K562 (cell line): ENCODE data around the gene MED15. TPM values are rescaled to one million over a fixed set of nuclear protein-coding genes. Genes with fewer than 3 reads are reported as not detected.
A peak's percentile ranks its signal among the peaks of the same experiment; 100 is the strongest.

Experiments used
- ATAC-seq: fragments of 200-7000 bp; cut with Tn5 transposase; 3 replicates; pipeline ENCODE4 v1.9.1; 2020; ENCODE audit warnings: moderate library complexity
- BruUV-seq: library from RNA; stranded (reverse); fragments of 400-500 nt; replicated peaks from 2 replicates; lab custom pipeline; 2021; lab: Mats Ljungman, UMichigan
- CTCF ChIA-PET: fragments of 300-600 bp; formaldehyde crosslinking; extraction: SDS; loops from one replicate; lab custom pipeline; 2021; ENCODE audit warnings: low intra/inter-chr PET ratio; lab: Yijun Ruan, JAX
- POLR2A ChIA-PET: fragments of 300-600, 350-650 bp; sonication (Branson Sonifier 250); formaldehyde crosslinking; extraction: SDS; loops from one replicate; lab custom pipeline; 2021; ENCODE audit warnings: antibody characterized with exemption, inconsistent platforms; lab: Yijun Ruan, JAX
- DNase-seq, 4 experiments: peaks; one replicate each; pipeline versions ENCODE4 v3.0.0 to v3.0.0-alpha.2; 2011 to 2018; ENCODE audit warnings: low spot score in 3 of 4, mixed read lengths in 3 of 4; ENCODE audit errors: extremely low read depth in 1 of 4
- FAIRE-seq: peaks from 2 replicates; lab custom pipeline; 2011; peaks lifted over from hg19 to GRCh38; lab: Jason Lieb, UNC
- H2AFZ ChIP-seq: 2 replicates; pipeline ENCODE4 v1.6.0; 2011; ENCODE audit warnings: low read depth, low read length, control low read depth, inconsistent platforms
- H3K27ac ChIP-seq: fragments of 200-600 bp; 3 replicates; pipeline ENCODE4 v1.8.0; 2011; ENCODE audit warnings: low read depth, mild to moderate bottlenecking, control low read depth, inconsistent platforms, low read length, moderate library complexity, mixed read lengths; ENCODE audit errors: extremely low read depth
- H3K27me3 ChIP-seq, 2 experiments: fragments of 300-600 bp in 1 of 2; 2 replicates in 1 of 2; 3 replicates in 1 of 2; pipeline versions ENCODE4 v1.6.0 to v1.8.0; 2011; ENCODE audit warnings: inconsistent platforms in 2 of 2, low read length in 2 of 2, mild to moderate bottlenecking in 1 of 2, mixed read lengths in 1 of 2, moderate library complexity in 1 of 2; ENCODE audit not compliant: control insufficient read depth in 2 of 2, insufficient read depth in 2 of 2
- H3K36me3 ChIP-seq: fragments of 300-600 bp; 3 replicates; pipeline ENCODE4 v1.8.0; 2011; ENCODE audit warnings: mild to moderate bottlenecking, low read length, inconsistent platforms; ENCODE audit not compliant: control insufficient read depth, insufficient read depth
- H3K4me1 ChIP-seq, 2 experiments: fragments of 200-600 bp in 1 of 2; replicated peaks in 1 of 2; 2 replicates in 1 of 2; 3 replicates in 1 of 2; pipeline versions ENCODE4 v1.5.1 to v1.8.0; 2011; ENCODE audit warnings: inconsistent platforms in 2 of 2, low read length in 2 of 2, mild to moderate bottlenecking in 1 of 2, mixed read lengths in 1 of 2, moderate library complexity in 1 of 2; ENCODE audit not compliant: control insufficient read depth in 2 of 2, insufficient read depth in 2 of 2
- H3K4me2 ChIP-seq: 2 replicates; pipeline ENCODE4 v1.6.1; 2011; ENCODE audit warnings: low read length, control low read depth, inconsistent platforms, mixed read lengths; ENCODE audit not compliant: insufficient read depth
- H3K4me3 ChIP-seq: fragments of 200-600 bp; sonication (generic), shearing (Covaris generic); 2 replicates; pipeline ENCODE4 v1.5.1; 2016; ENCODE audit warnings: control low read depth, inconsistent platforms
- H3K79me2 ChIP-seq: fragments of 200-600 bp; 3 replicates; pipeline ENCODE4 v1.8.0; 2011; ENCODE audit warnings: low read length, inconsistent platforms; ENCODE audit not compliant: control insufficient read depth, insufficient read depth
- H3K9ac ChIP-seq, 2 experiments: 2 replicates each; pipeline versions ENCODE4 v1.6.0 to v1.6.1; 2011; ENCODE audit warnings: low read depth in 2 of 2, low read length in 2 of 2, control low read depth in 1 of 2, inconsistent platforms in 1 of 2, mild to moderate bottlenecking in 1 of 2, mixed read lengths in 1 of 2; ENCODE audit not compliant: insufficient read depth in 1 of 2
- H3K9me1 ChIP-seq: one replicate; pipeline ENCODE4 v1.6.0; 2011; ENCODE audit warnings: inconsistent platforms, mild to moderate bottlenecking, low read length, moderate library complexity; ENCODE audit not compliant: control insufficient read depth, insufficient read depth
- H3K9me3 ChIP-seq: replicated peaks from 2 replicates; pipeline ENCODE4 v1.5.1; 2011; ENCODE audit warnings: low read depth, low read length, inconsistent platforms; ENCODE audit not compliant: control insufficient read depth, insufficient read depth
- H4K20me1 ChIP-seq: replicated peaks from 2 replicates; pipeline ENCODE4 v1.6.1; 2011; ENCODE audit warnings: low read length, inconsistent platforms, mixed read lengths; ENCODE audit not compliant: control insufficient read depth, insufficient read depth
- CGGBP1 ChIP-seq: fragments of 250-450 bp; sonication (Bioruptor Pico); IDR thresholded peaks from 2 replicates; pipeline ENCODE4 v1.9.0; 2021; ENCODE audit warnings: mild to moderate bottlenecking
- CHCHD3 ChIP-seq: fragments of 250-450 bp; sonication (Bioruptor Pico); IDR thresholded peaks from 2 replicates; pipeline ENCODE4 v2.1.2; 2022; ENCODE audit warnings: mild to moderate bottlenecking
- CTBP1 ChIP-seq: fragments of 450-650 bp; IDR thresholded peaks from 2 replicates; pipeline ENCODE4 v1.6.1; 2016; ENCODE audit warnings: borderline replicate concordance
- E4F1 ChIP-seq: fragments of 250-450 bp; sonication (Bioruptor Pico); IDR thresholded peaks from 2 replicates; pipeline ENCODE4 v1.5.0; 2021; ENCODE audit warnings: mild to moderate bottlenecking, borderline replicate concordance
- ETS1 ChIP-seq: conservative IDR thresholded peaks from 2 replicates; pipeline ENCODE4 v1.6.1; 2011; ENCODE audit warnings: low read depth, mild to moderate bottlenecking, low read length; ENCODE audit not compliant: control insufficient read depth
- GTF2E2 ChIP-seq: fragments of 200-800 bp; sonication (Bioruptor generic); IDR thresholded peaks from 2 replicates; pipeline ENCODE4 v1.6.1; 2016; ENCODE audit warnings: missing genetic modification characterization, missing compliant biosample characterization
- HDAC3 ChIP-seq: fragments of 450-650 bp; IDR thresholded peaks from 2 replicates; pipeline ENCODE4 v1.6.1; 2018; ENCODE audit warnings: borderline replicate concordance, mild to moderate bottlenecking, moderate library complexity; ENCODE audit not compliant: partially characterized antibody
- HLTF ChIP-seq: fragments of 450-650 bp; IDR thresholded peaks from 2 replicates; pipeline ENCODE4 v1.6.1; 2016
- IRF2 ChIP-seq: sonication (generic); formaldehyde crosslinking; IDR thresholded peaks from 2 replicates; pipeline ENCODE4 v1.8.1; 2022; ENCODE audit warnings: mild to moderate bottlenecking, missing genetic modification reagents
- KDM4B ChIP-seq, 2 experiments: fragments of 450-650 bp in 1 of 2; sonication (generic) in 1 of 2; IDR thresholded peaks; 2 replicates each; pipeline ENCODE4 v1.6.1; 2016 to 2017; ENCODE audit warnings: borderline replicate concordance in 2 of 2, antibody characterized with exemption in 1 of 2, low read depth in 1 of 2, mild to moderate bottlenecking in 1 of 2
- LARP7 ChIP-seq: fragments of 450-650 bp; IDR thresholded peaks from 2 replicates; pipeline ENCODE4 v1.6.1; 2016
- MCM2 ChIP-seq: fragments of 450-650 bp; IDR thresholded peaks from 2 replicates; pipeline ENCODE4 v1.6.1; 2017; ENCODE audit warnings: low read depth, mild to moderate bottlenecking
- MCM7 ChIP-seq, 2 experiments: fragments of 450-650 bp; IDR thresholded peaks; 2 replicates each; pipeline ENCODE4 v1.6.1; 2016 to 2018
- MNT ChIP-seq, 2 experiments: fragments of 450-650 bp; conservative IDR thresholded peaks; 2 replicates each; pipeline ENCODE4 v1.6.1; 2017; ENCODE audit warnings: mild to moderate bottlenecking in 2 of 2, moderate library complexity in 2 of 2
- NR1H2 ChIP-seq: sonication (generic); formaldehyde crosslinking; IDR thresholded peaks from 2 replicates; pipeline ENCODE4 v1.4.0; 2020; ENCODE audit warnings: mild to moderate bottlenecking, missing genetic modification reagents
- SMAD3 ChIP-seq: fragments of 450-650 bp; formaldehyde crosslinking; conservative IDR thresholded peaks from 2 replicates; pipeline ENCODE4 v1.4.0; 2020; ENCODE audit warnings: mild to moderate bottlenecking
- SMARCA4 ChIP-seq: fragments of 450-650 bp; IDR thresholded peaks from 2 replicates; pipeline ENCODE4 v1.6.1; 2016
- TRIM24 ChIP-seq, 2 experiments: fragments of 450-650 bp; IDR thresholded peaks; 2 replicates each; pipeline ENCODE4 v1.6.1; 2016
- ZNF551 ChIP-seq: fragments of 250-450 bp; sonication (Bioruptor Pico); IDR thresholded peaks from 2 replicates; pipeline ENCODE4 v1.5.0; 2021; ENCODE audit warnings: mild to moderate bottlenecking, moderate library complexity
- WGBS: fragments of 100-300 bp; shearing (Covaris generic); methylation state at CpG from one replicate; pipeline ENCODE4 v1.1.6; 2016; ENCODE audit warnings: low coverage, mixed read lengths; ENCODE audit not compliant: insufficient coverage; ENCODE audit errors: missing lambda C conversion rate; 5-methylcytosine and 5-hydroxymethylcytosine counted together
- in situ Hi-C: fragments of 300-500 bp; cut with MboI; formaldehyde crosslinking; loops from 4 replicates; pipeline ENCODE4 v1.15.0; 2018; ENCODE audit warnings: inconsistent platforms, mixed read lengths
- intact Hi-C: fragments of 100-400 bp; cut with micrococcal nuclease; formaldehyde crosslinking; loops from 2 replicates; pipeline ENCODE4 v1.14.2; 2022
- polyA plus RNA-seq, 8 experiments: library from polyadenylated mRNA; depleted of rRNA in 4 of 8; stranded (reverse) in 5 of 8; unstranded in 3 of 8; fragments of >200 nt; fragmentation: Nextera tagmentation in 2 of 8; fragmentation: Illumina TruSeq in 1 of 8; extraction: Ambion mirVana in 2 of 8; extraction: Trizol in 1 of 8; gene quantifications; 2 replicates each; pipeline versions ENCODE4 v1.2.1 to v1.2.3, GENCODE V29; 2011 to 2014; ENCODE audit warnings: inconsistent platforms in 1 of 8, missing spikeins in 1 of 8
- total RNA-seq, 7 experiments: library from RNA; depleted of rRNA in 6 of 7; stranded (reverse); fragments of >200 nt in 6 of 7; fragmentation: Illumina TruSeq in 2 of 7; extraction: Trizol in 2 of 7; gene quantifications; 2 replicates each; pipeline versions ENCODE4 v1.2.1 to v1.2.3, GENCODE V29; 2011 to 2021; ENCODE audit warnings: low replicate concordance in 1 of 7

Gene MED15
- total and polyA plus RNA-seq, 9 of the 15 experiments (the other 6 are each of a cell fraction or from before 2014, with no cell fraction given), result 4.0 to 271 (median 60.1) TPM

- no peaks in the 10 kb centered on the region for H3K9me3 ChIP-seq
- no peak for FAIRE-seq
- H2AFZ ChIP-seq, result no peak overlapping the region
- DNase-seq, result no peak
- no TSS peak for BruUV-seq
- POLR2A ChIA-PET, result interaction anchor here (0.6 to 68.9 kb wide), 11 partner anchors 9 to 300 kb away, joined by 3 to 1693 read pairs (median 4); partner anchors contain the start of gene MED15
- H3K36me3 ChIP-seq, result peaks cover 98% of the 10 kb centered on the region
- no peak overlapping the region for H3K27ac ChIP-seq
- H3K9ac ChIP-seq, result peak overlapping the region in 1 of 2 experiments; percentile 45; a peak in 1 of 4 replicates
- H3K27me3 ChIP-seq, result no peaks in the 10 kb centered on the region
- intact Hi-C loops, result no loop called here
- 91% methylated on average over 5 of the region's 5 CpGs for WGBS
- CTCF ChIA-PET, result interaction anchor here (1.5 kb wide), 1 partner anchor 14 kb away, joined by 13 read pairs; no protein-coding TSS in a partner anchor
- no peak overlapping the region for H3K4me2 ChIP-seq
- ATAC-seq, result no peak
- in situ Hi-C loops, result no loop called here
- H3K4me3 ChIP-seq, result no peak overlapping the region
- peaks cover 10 to 56% of the 10 kb centered on the region in 2 experiments for H3K4me1 ChIP-seq
- no peaks in the 10 kb centered on the region for H3K79me2 ChIP-seq
- H4K20me1 ChIP-seq, result peaks cover 55% of the 10 kb centered on the region
- H3K9me1 ChIP-seq, result peaks cover 22% of the 10 kb centered on the region
- TF ChIP-seq CTBP1, result no peak
- TF ChIP-seq KDM4B (IDR thresholded peaks at IDR 0.05; ENCODE audit: borderline replicate concordance in 2 of 2, low read depth in 1 of 2), result 0 out of 4 replicates have a peak, but pooled peaks of 1 of the 2 experiments have one; percentile 9
- TF ChIP-seq E4F1 (CRISPR knock-in tag), result no peak
- no peak for TF ChIP-seq TRIM24 (IDR thresholded peaks at IDR 0.05)
- no peak for TF ChIP-seq MCM2
- no peak for TF ChIP-seq ETS1
- 0 out of 2 replicates have a peak, but pooled peaks have one; percentile 7 for TF ChIP-seq IRF2 (CRISPR knock-in tag)
- no peak for TF ChIP-seq MCM7 (IDR thresholded peaks at IDR 0.05)
- no peak for TF ChIP-seq CHCHD3
- TF ChIP-seq NR1H2 (CRISPR knock-in tag), result no peak
- no peak for TF ChIP-seq GTF2E2 (tag)
- no peak for TF ChIP-seq LARP7
- TF ChIP-seq SMAD3 (CRISPR knock-in tag), result no peak
- TF ChIP-seq MNT (conservative IDR thresholded peaks at IDR 0.05), result no peak
- TF ChIP-seq CGGBP1 (CRISPR knock-in tag), result no peak
- TF ChIP-seq SMARCA4, result no peak
- TF ChIP-seq HDAC3, result no peak
- TF ChIP-seq ZNF551 (CRISPR knock-in tag), result no peak
- TF ChIP-seq HLTF, result no peak
These were observed 71.3 kb downstream of the MED15 start for GRCh38 chr22:20578707-20579106.
